Middle frontal gyrus (tissue), 1 donor: ENCODE results near the gene NCS1.

Experiments used
- DNase-seq: peaks from one replicate; pipeline ENCODE4 v3.0.0-alpha.2; 2015; ENCODE audit warnings: low spot score; ENCODE audit errors: extremely low spot score

The NCS1 gene

GRCh38 chr9:130212543-130213297, 40.5 kb downstream of the NCS1 start:
- no peak for DNase-seq

GRCh38 chr9:130213911-130214761, 41.9 kb downstream of the NCS1 start:
- no peak for DNase-seq

GRCh38 chr9:130214776-130215340, 42.7 kb downstream of the NCS1 start:
- no peak for DNase-seq

GRCh38 chr9:130215341-130216119, 43.3 kb downstream of the NCS1 start:
- no peak for DNase-seq

GRCh38 chr9:130217838-130218237, 45.6 kb downstream of the NCS1 start:
- no peak for DNase-seq

GRCh38 chr9:130219661-130220096, 47.5 kb downstream of the NCS1 start:
- no peak for DNase-seq

GRCh38 chr9:130220352-130220751, 48.1 kb downstream of the NCS1 start:
- no peak for DNase-seq

GRCh38 chr9:130222833-130223232, 50.6 kb downstream of the NCS1 start:
- no peak for DNase-seq

GRCh38 chr9:130225071-130225470, 52.9 kb downstream of the NCS1 start:
- DNase-seq: no peak

- no peak for DNase-seq
Measured at GRCh38 chr9:130225586-130225985, 53.4 kb downstream of the NCS1 start.

GRCh38 chr9:130226112-130226511, 53.9 kb downstream of the NCS1 start:
- DNase-seq: no peak

GRCh38 chr9:130227833-130228232, 55.6 kb downstream of the NCS1 start:
- DNase-seq: no peak

GRCh38 chr9:130229759-130230158, 57.6 kb downstream of the NCS1 start:
- DNase-seq: no peak

GRCh38 chr9:130230631-130231030, 58.4 kb downstream of the NCS1 start:
- DNase-seq: no peak

- no peak for DNase-seq
Measured at GRCh38 chr9:130232899-130233586, 60.8 kb downstream of the NCS1 start.

GRCh38 chr9:130233587-130233945, 61.4 kb downstream of the NCS1 start:
- no peak for DNase-seq

GRCh38 chr9:130234340-130235260, 62.4 kb downstream of the NCS1 start:
- DNase-seq: no peak

GRCh38 chr9:130235558-130236435, 63.6 kb downstream of the NCS1 start:
- DNase-seq: no peak
